OCI-LY3 (cell line): ENCODE measurements around the gene ZMYND12.

ENCODE experiments used
- H2AFZ ChIP-seq: fragments of 200-600, 300-600 bp; shearing (Covaris generic); 2 replicates; pipeline ENCODE4 v1.6.0; 2014; ENCODE audit warnings: antibody characterized with exemption, low read depth, low read length
- H3K27ac ChIP-seq: fragments of 200-600, 300-600 bp; sonication (generic); 2 replicates; pipeline ENCODE4 v1.5.1; 2014; ENCODE audit warnings: mild to moderate bottlenecking, low read length, moderate library complexity, mixed read lengths
- H3K27me3 ChIP-seq: fragments of 200-600, 300-600 bp; sonication (generic); 2 replicates; pipeline ENCODE4 v1.6.1; 2014; ENCODE audit warnings: low read depth, low read length, mixed read lengths
- H3K36me3 ChIP-seq: fragments of 200-600, 300-600 bp; sonication (generic); replicated peaks from 2 replicates; pipeline ENCODE3; 2014; ENCODE audit warnings: low read depth, low read length, mixed read lengths
- H3K4me1 ChIP-seq: fragments of 300-600, 200-600 bp; sonication (generic); 2 replicates; pipeline ENCODE4 v1.6.1; 2014; ENCODE audit warnings: low read length, mixed read lengths
- H3K4me2 ChIP-seq: fragments of 200-600, 300-600 bp; sonication (generic); 2 replicates; pipeline ENCODE4 v1.6.1; 2014; ENCODE audit warnings: low read length, mixed read lengths
- H3K4me3 ChIP-seq: fragments of 300-600, 200-600 bp; sonication (generic); 2 replicates; pipeline ENCODE4 v1.5.1; 2014; ENCODE audit warnings: antibody characterized with exemption, mild to moderate bottlenecking, low read length, moderate library complexity
- H3K79me2 ChIP-seq: fragments of 300-600, 200-600 bp; shearing (Covaris generic); 2 replicates; pipeline ENCODE4 v1.6.1; 2014; ENCODE audit warnings: mild to moderate bottlenecking, low read length, mixed read lengths
- H3K9ac ChIP-seq: fragments of 300-600, 200-600 bp; shearing (Covaris generic); 2 replicates; pipeline ENCODE4 v1.6.0; 2014; ENCODE audit warnings: mild to moderate bottlenecking, low read length, moderate library complexity
- H3K9me3 ChIP-seq: fragments of 200-600, 300-600 bp; shearing (Covaris generic); 2 replicates; pipeline ENCODE4 v1.6.1; 2014; ENCODE audit warnings: low read length, mixed read lengths; ENCODE audit not compliant: insufficient read depth
- H4K20me1 ChIP-seq: fragments of 200-600, 300-600 bp; sonication (generic); 2 replicates; pipeline ENCODE4 v1.6.1; 2016; ENCODE audit warnings: low read length, mixed read lengths; ENCODE audit not compliant: insufficient read depth
- CTCF ChIP-seq: fragments of 200-600, 300-600 bp; sonication (generic); IDR thresholded peaks from 2 replicates; pipeline ENCODE4 v1.5.1; 2014; ENCODE audit warnings: antibody characterized with exemption, low read length, low read depth
- EZH2phosphoT487 ChIP-seq: fragments of 200-600 bp; shearing (Covaris generic); IDR thresholded peaks from 2 replicates; pipeline ENCODE4 v1.6.1; 2018; ENCODE audit warnings: antibody characterized with exemption, mixed run types, low read depth

Gene ZMYND12

GRCh38 chr1:42463921-42464320 is 8.1 kb upstream of the ZMYND12 start:
- no peak overlapping the region for H3K9ac ChIP-seq
- H4K20me1 ChIP-seq, result no peaks in the 10 kb centered on the region
- H3K4me3 ChIP-seq, result peak overlapping the region; percentile 76; the same call in 1 of the 2 replicates
- H3K4me1 ChIP-seq, result peaks cover 5% of the 10 kb centered on the region; the same call in 1 of the 2 replicates
- no peak for TF ChIP-seq CTCF
- no peaks in the 10 kb centered on the region for H3K9me3 ChIP-seq
- H3K79me2 ChIP-seq, result no peaks in the 10 kb centered on the region
- no peak overlapping the region for H3K27ac ChIP-seq
- H3K27me3 ChIP-seq, result no peaks in the 10 kb centered on the region
- H3K36me3 ChIP-seq, result peaks cover 12% of the 10 kb centered on the region
- H2AFZ ChIP-seq, result no peak overlapping the region
- H3K4me2 ChIP-seq, result peak overlapping the region; percentile 78

DNA sequence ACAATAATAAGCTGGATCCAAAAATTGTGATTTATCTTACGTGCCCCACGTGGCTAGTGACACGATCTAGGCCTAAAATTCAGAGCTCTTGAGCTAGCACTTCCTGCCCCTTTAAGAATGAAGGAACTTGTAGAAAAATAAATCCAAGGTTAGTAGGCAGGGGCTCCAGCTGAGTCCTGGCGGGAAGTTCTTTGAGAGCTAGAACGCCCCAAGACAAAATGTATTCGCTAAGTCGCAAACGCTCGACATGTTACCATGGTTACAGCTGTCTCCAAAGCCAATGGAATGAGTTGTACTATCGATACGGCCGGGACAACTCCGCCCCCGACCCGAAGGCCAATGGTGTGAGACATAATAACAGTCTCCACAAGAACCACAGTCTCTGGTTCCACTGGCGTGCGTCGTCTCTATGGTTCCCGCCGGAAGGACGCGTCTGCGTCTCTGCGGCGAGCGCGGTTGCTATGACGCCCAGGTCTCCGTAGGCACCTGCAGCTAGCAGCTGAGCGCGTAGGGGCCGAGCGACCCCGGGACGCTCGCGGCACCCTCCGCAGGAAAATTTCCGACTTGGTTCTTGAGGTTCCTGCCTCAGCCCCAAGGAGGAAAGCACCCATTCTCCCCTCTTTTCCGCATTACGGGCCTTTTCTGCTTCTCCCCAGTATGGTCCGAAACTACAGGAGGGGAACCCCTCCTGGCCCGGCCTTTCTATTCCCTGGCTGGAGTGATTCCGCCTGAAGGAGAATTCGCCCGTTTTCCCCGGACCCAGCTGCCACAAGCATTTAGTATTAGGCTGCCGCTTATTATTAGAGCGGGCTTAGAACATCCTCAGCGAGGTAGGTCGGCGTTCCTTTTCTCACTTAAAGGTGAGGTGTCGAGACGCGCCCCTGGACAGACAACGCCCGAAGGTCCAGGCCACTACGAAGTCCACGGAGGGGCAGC is 7.3 kb upstream of the ZMYND12 start, which contains the start of gene CCDC30:
TSS of gene CCDC30 (plus strand) at position 459 of the 936 bp plus-strand sequence. CDS start 17,266 bp downstream, outside the sequence.
- H4K20me1 ChIP-seq, result no peaks in the 10 kb centered on the region
- TF ChIP-seq CTCF (no peak), EZH2phosphoT487 (no peak)
- H2AFZ ChIP-seq, result peak within 1 kb of the TSS; percentile 31; the same call in 1 of the 2 replicates
- H3K4me2 ChIP-seq, result peak within 1 kb of the TSS; percentile 78
- H3K27me3 ChIP-seq, result no peaks in the 10 kb centered on the region
- H3K9ac ChIP-seq, result no peak within 1 kb of the TSS
- peaks cover 1% of the 10 kb centered on the region; the same call in 1 of the 2 replicates for H3K79me2 ChIP-seq
- peaks cover 5% of the 10 kb centered on the region; the same call in 1 of the 2 replicates for H3K4me1 ChIP-seq
- H3K9me3 ChIP-seq, result no peaks in the 10 kb centered on the region
- H3K36me3 ChIP-seq, result peaks cover 20% of the 10 kb centered on the region
- peak within 1 kb of the TSS; percentile 76 for H3K4me3 ChIP-seq
- no peak within 1 kb of the TSS for H3K27ac ChIP-seq

DNA sequence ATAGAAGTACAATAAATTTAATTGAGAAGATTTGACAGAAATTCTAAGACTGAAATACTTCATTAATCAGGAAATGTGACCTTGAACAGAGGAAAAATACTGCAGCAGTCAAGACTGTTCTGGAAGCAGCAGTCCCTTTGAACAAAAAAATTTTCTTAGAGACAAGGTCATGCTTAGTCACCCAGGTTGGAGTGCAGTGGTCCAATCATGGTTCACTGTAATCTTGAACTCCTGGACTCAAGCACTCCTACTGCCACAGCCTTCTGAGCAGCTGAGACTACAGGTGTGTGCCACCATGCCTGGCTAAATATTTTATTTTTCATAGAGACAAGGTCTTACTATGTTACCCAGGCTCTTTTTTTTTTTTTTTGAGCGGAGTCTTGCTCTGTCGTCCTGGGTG is 5.4 kb upstream of the ZMYND12 start:
- Histone ChIP-seq H3K4me1 (peaks cover 10% of the 10 kb centered on the region), H3K27ac (no peak overlapping the region), H3K9me3 (no peaks in the 10 kb centered on the region), H3K27me3 (no peaks in the 10 kb centered on the region), H3K4me3 (no peak overlapping the region), H4K20me1 (no peaks in the 10 kb centered on the region), H2AFZ (no peak overlapping the region), H3K79me2 (peaks cover 16% of the 10 kb centered on the region), H3K36me3 (peaks cover 23% of the 10 kb centered on the region), H3K9ac (no peak overlapping the region), H3K4me2 (no peak overlapping the region)
- no peak for TF ChIP-seq EZH2phosphoT487
- TF ChIP-seq CTCF, result no peak

- peak overlapping the region; percentile 96 for H3K4me3 ChIP-seq
- H3K4me2 ChIP-seq, result peak overlapping the region; percentile 93
- TF ChIP-seq CTCF, result no peak
- TF ChIP-seq EZH2phosphoT487, result no peak
- H3K27me3 ChIP-seq, result no peaks in the 10 kb centered on the region
- peaks cover 16% of the 10 kb centered on the region for H3K79me2 ChIP-seq
- no peaks in the 10 kb centered on the region for H3K9me3 ChIP-seq
- H3K9ac ChIP-seq, result peak overlapping the region; percentile 95
- H3K4me1 ChIP-seq, result peaks cover 5% of the 10 kb centered on the region
- peak overlapping the region; percentile 82; the same call in 1 of the 2 replicates for H2AFZ ChIP-seq
- H3K27ac ChIP-seq, result peak overlapping the region; percentile 66
- H3K36me3 ChIP-seq, result peaks cover 23% of the 10 kb centered on the region
- no peaks in the 10 kb centered on the region for H4K20me1 ChIP-seq
Observed at GRCh38 chr1:42456754-42457089, 900 bp upstream of the ZMYND12 start.
